ENCODE data around the gene HDAC4.

The HDAC4 gene

DNA sequence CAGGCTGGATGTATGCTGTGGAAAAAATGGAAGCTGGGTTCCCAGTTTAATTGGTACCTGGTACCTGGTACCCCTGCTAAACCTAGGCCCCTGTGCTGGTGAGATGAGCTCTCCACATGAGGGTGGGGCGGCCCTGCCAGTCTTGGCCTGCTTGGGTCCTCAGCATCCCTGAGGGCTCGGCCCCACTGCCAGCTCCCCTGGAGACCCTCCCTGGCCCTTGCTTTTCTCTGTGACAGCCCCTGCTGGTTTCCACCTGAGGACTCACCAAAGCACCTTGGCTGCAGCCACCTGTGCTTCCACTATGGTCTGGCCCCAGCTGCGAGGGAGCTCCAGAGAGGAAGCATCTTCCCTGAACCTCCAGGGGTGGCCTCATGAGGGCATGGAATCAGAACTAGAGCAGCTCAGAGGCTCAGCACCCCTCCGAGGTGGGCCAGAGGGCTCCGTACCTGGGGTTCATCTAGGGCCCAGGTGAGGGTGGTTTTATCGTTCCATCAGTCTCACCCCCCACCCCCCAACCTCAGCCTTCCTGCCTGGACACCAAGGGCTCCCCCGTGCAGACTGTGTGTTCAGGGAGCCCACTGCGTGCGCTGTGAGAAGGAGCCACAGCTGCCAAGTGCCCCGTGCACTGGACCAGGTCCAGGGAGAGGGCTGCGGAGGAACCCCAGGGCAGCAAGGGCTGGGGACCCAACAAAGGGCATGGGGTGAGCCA lies 23.7 kb upstream of the HDAC4 start:
- H3K9ac ChIP-seq (ENCODE audit: insufficient read length, low read depth) = no peak overlapping the region
- TF ChIP-seq ZNF274 (IDR thresholded peaks at IDR 0.05; ENCODE audit: low read depth, low read length) (no peak), YY1 (IDR thresholded peaks at IDR 0.05; ENCODE audit: insufficient read depth, insufficient read length) (no peak), SUZ12 (IDR thresholded peaks at IDR 0.05; ENCODE audit: extremely low read depth, insufficient read depth, insufficient read length) (no peak)
- H3K27me3 ChIP-seq (ENCODE audit: insufficient read depth, insufficient read length) = no peaks in the 10 kb centered on the region
- no peaks in the 10 kb centered on the region for H3K9me3 ChIP-seq (ENCODE audit: insufficient read depth, low read length)
- no peaks in the 10 kb centered on the region for H3K4me1 ChIP-seq (ENCODE audit: insufficient read depth, insufficient read length)
- H3K36me3 ChIP-seq (ENCODE audit: insufficient read depth, insufficient read length, low read length) = no peaks in the 10 kb centered on the region
- DNase-seq (ENCODE audit: low read depth, low spot score) = no peak
- no peak overlapping the region for H3K4me3 ChIP-seq (ENCODE audit: insufficient read length, low read depth)

DNA sequence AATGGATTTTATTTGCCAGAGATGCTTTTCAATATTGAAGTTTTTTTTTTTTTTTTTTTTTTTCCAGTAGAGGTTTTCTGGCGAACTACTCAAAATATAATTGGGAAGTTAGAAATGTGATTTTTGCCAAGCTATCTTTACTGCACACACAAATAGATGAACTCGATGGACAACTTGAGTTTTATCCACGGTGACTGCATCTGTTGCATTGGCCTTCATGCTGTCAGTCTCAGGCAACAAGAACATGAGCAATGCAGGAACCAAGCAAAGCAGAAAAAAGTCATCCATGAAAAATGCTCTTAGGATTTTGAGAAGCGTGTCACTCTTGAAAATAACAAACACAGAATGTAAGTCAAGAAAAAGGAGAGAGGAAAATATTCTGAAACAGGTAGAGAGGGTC lies 22.7 kb upstream of the HDAC4 start:
- H3K36me3 ChIP-seq (ENCODE audit: insufficient read depth, insufficient read length, low read length) = no peaks in the 10 kb centered on the region
- no peaks in the 10 kb centered on the region for H3K9me3 ChIP-seq (ENCODE audit: insufficient read depth, low read length)
- no peaks in the 10 kb centered on the region for H3K27me3 ChIP-seq (ENCODE audit: insufficient read depth, insufficient read length)
- no peak for TF ChIP-seq ZNF274 (IDR thresholded peaks at IDR 0.05; ENCODE audit: low read depth, low read length)
- TF ChIP-seq SUZ12 (IDR thresholded peaks at IDR 0.05; ENCODE audit: extremely low read depth, insufficient read depth, insufficient read length) = no peak
- TF ChIP-seq YY1 (IDR thresholded peaks at IDR 0.05; ENCODE audit: insufficient read depth, insufficient read length) = no peak
- no peak overlapping the region for H3K9ac ChIP-seq (ENCODE audit: insufficient read length, low read depth)
- DNase-seq (ENCODE audit: low read depth, low spot score) = no peak
- no peaks in the 10 kb centered on the region for H3K4me1 ChIP-seq (ENCODE audit: insufficient read depth, insufficient read length)
- no peak overlapping the region for H3K4me3 ChIP-seq (ENCODE audit: insufficient read length, low read depth)

DNA sequence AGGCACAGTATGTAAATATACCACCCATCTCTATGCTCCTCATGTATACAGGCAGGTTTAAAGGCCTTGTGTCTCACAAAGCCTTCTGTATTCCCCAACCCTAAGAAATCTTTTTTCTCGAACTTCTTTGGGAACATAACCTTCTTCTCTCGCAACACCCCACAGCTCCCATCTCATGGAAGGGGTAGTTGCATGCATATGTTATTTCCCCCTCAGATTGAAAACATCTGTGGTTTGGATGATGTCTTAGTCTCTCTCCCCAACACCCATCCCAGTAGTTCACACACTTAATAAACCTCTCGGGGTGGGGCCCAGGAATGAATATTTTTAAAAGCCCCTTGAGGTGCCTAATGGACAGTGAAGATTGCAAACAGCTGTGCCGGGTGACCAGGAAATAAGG lies 21.0 kb upstream of the HDAC4 start:
- no peak for TF ChIP-seq YY1 (IDR thresholded peaks at IDR 0.05; ENCODE audit: insufficient read depth, insufficient read length)
- no peak for TF ChIP-seq ZNF274 (IDR thresholded peaks at IDR 0.05; ENCODE audit: low read depth, low read length)
- no peak for TF ChIP-seq SUZ12 (IDR thresholded peaks at IDR 0.05; ENCODE audit: extremely low read depth, insufficient read depth, insufficient read length)
- H3K9me3 ChIP-seq (ENCODE audit: insufficient read depth, low read length) = no peaks in the 10 kb centered on the region
- H3K9ac ChIP-seq (ENCODE audit: insufficient read length, low read depth) = no peak overlapping the region
- no peaks in the 10 kb centered on the region for H3K36me3 ChIP-seq (ENCODE audit: insufficient read depth, insufficient read length, low read length)
- no peak overlapping the region for H3K4me3 ChIP-seq (ENCODE audit: insufficient read length, low read depth)
- no peaks in the 10 kb centered on the region for H3K4me1 ChIP-seq (ENCODE audit: insufficient read depth, insufficient read length)
- H3K27me3 ChIP-seq (ENCODE audit: insufficient read depth, insufficient read length) = no peaks in the 10 kb centered on the region
- no peak for DNase-seq (ENCODE audit: low read depth, low spot score)

DNA sequence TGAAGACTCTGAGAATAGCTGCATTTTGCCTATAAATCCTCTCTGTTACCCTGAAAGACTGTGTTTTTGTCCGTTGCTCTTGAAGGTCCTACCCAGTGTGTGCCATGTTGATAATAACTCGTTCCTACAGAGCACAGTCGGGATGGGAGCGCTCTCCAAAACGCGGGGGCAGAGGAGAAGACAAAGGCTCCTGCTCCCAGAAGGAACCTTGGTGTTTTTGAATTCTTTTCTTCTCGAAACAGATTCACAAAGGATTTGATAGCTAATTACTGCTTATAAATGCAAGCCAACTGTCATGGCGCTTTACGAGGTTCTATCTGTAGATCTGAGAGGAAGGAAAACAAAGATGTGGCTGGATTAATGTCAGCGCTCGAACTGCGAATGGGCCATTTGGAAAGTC lies 19.3 kb upstream of the HDAC4 start:
- H3K27me3 ChIP-seq (ENCODE audit: insufficient read depth, insufficient read length) = no peaks in the 10 kb centered on the region
- no peak overlapping the region for H3K4me3 ChIP-seq (ENCODE audit: insufficient read length, low read depth)
- H3K4me1 ChIP-seq (ENCODE audit: insufficient read depth, insufficient read length) = no peaks in the 10 kb centered on the region
- TF ChIP-seq SUZ12 (IDR thresholded peaks at IDR 0.05; ENCODE audit: extremely low read depth, insufficient read depth, insufficient read length) (no peak), YY1 (IDR thresholded peaks at IDR 0.05; ENCODE audit: insufficient read depth, insufficient read length) (no peak), ZNF274 (IDR thresholded peaks at IDR 0.05; ENCODE audit: low read depth, low read length) (no peak)
- no peaks in the 10 kb centered on the region for H3K9me3 ChIP-seq (ENCODE audit: insufficient read depth, low read length)
- DNase-seq (ENCODE audit: low read depth, low spot score) = no peak
- no peak overlapping the region for H3K9ac ChIP-seq (ENCODE audit: insufficient read length, low read depth)
- no peaks in the 10 kb centered on the region for H3K36me3 ChIP-seq (ENCODE audit: insufficient read depth, insufficient read length, low read length)

DNA sequence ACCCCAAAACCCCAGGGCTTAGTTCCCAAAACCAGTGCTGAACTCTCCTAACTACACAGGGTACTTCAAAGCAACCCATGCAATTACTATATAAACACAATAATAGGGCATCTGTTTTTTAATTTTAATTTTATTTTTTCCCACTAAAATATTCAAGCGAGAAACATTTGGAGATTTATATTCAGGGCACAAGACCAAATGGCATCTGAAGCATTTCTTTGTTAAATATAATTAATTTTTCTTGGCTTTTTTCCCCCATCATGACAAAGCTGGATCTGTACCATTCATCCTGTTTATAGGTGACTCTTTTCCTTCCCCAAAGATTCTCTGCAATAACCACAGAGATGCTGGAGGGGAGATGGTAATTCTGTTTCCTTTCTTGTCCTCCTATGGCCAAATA lies 18.1 kb upstream of the HDAC4 start:
- TF ChIP-seq SUZ12 (IDR thresholded peaks at IDR 0.05; ENCODE audit: extremely low read depth, insufficient read depth, insufficient read length) = no peak
- no peak for TF ChIP-seq ZNF274 (IDR thresholded peaks at IDR 0.05; ENCODE audit: low read depth, low read length)
- no peak for TF ChIP-seq YY1 (IDR thresholded peaks at IDR 0.05; ENCODE audit: insufficient read depth, insufficient read length)
- Histone ChIP-seq H3K4me3 (ENCODE audit: insufficient read length, low read depth) (no peak overlapping the region), H3K27me3 (ENCODE audit: insufficient read depth, insufficient read length) (no peaks in the 10 kb centered on the region)

DNA sequence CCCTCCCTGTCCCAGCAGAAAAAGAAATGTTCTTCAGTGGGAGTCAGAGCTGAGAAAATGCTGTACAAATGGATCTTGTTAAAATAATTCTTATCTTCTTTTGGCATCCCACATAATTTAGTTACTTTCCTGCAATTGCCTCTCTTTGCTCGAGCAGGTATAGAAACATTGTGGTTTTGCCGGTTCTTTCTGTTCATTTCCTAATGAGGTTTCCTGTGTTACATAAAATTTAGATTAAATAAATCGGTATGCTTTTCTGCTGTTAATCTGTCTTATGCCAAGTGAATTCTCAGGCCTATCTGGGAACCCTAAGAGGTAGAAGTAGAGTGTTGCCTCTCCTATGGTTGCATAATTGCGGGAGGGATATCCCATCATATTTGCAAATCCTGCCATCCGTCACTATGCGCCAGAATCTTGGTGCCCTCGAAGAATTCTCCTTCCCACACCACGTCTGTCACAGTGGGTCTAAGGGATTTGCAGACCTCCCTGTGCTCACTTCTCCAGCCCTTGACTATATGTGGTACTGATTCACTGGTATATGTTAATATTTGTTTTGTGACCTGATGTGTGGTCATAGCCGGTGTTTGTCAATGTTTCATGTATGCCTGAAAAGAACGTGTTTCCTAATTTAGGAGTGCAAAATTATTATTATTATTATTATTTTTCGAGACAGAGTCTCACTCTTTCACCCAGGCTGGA lies 12.2 kb upstream of the HDAC4 start:
- no peak for DNase-seq (ENCODE audit: low read depth, low spot score)
- TF ChIP-seq ZNF274 (IDR thresholded peaks at IDR 0.05; ENCODE audit: low read depth, low read length) (no peak), SUZ12 (IDR thresholded peaks at IDR 0.05; ENCODE audit: extremely low read depth, insufficient read depth, insufficient read length) (no peak), YY1 (IDR thresholded peaks at IDR 0.05; ENCODE audit: insufficient read depth, insufficient read length) (no peak)

More for the DNA sequence above, 18.1 kb upstream of the HDAC4 start:
- Histone ChIP-seq H3K4me1 (ENCODE audit: insufficient read depth, insufficient read length) (no peaks in the 10 kb centered on the region), H3K9me3 (ENCODE audit: insufficient read depth, low read length) (no peaks in the 10 kb centered on the region), H3K36me3 (ENCODE audit: insufficient read depth, insufficient read length, low read length) (no peaks in the 10 kb centered on the region), H3K9ac (ENCODE audit: insufficient read length, low read depth) (no peak overlapping the region)
- no peak for DNase-seq (ENCODE audit: low read depth, low spot score)

DNA sequence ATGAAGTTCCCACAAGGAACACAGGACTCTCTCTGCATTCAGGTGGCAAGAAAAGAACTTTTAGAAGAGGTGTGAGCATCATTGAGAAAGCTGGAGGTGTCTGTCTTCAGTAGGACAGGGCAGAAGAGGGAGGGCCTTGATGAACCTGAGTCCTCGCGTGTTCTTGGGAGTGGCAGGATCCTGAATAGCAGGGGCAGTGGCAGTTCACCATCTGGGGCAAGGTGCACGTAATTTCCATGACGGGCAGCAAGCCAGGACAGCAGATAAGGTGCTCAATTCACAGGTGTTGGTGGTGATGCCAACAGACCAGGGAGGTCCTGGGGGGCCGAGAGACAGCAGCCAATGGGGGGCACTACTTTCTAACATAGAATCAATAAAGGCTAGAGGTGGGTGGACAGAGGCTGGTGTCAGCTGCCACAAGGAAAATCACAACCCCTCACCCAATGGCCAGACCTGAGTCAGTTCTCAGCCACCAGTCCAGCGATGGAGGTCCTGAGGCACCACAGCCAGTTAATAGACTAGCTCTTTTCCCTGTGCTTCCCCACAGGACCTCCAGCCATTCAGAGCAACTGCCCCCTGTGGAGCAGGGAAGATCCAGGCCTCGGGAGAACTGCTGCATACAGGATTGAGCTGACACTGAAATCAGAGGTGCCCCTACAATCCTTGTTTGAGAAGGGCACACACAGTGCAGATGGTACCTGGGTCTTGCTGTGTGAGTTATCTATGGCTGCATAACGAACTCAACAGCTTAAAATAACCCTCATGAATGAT lies 10.9 kb upstream of the HDAC4 start:
- TF ChIP-seq ZNF274 (IDR thresholded peaks at IDR 0.05; ENCODE audit: low read depth, low read length) = no peak
- TF ChIP-seq SUZ12 (IDR thresholded peaks at IDR 0.05; ENCODE audit: extremely low read depth, insufficient read depth, insufficient read length) = no peak
- no peak for TF ChIP-seq YY1 (IDR thresholded peaks at IDR 0.05; ENCODE audit: insufficient read depth, insufficient read length)
- Histone ChIP-seq H3K36me3 (ENCODE audit: insufficient read depth, insufficient read length, low read length) (no peaks in the 10 kb centered on the region), H3K27me3 (ENCODE audit: insufficient read depth, insufficient read length) (no peaks in the 10 kb centered on the region), H3K9ac (ENCODE audit: insufficient read length, low read depth) (no peak overlapping the region), H3K4me3 (ENCODE audit: insufficient read length, low read depth) (no peak overlapping the region), H3K9me3 (ENCODE audit: insufficient read depth, low read length) (no peaks in the 10 kb centered on the region), H3K4me1 (ENCODE audit: insufficient read depth, insufficient read length) (peaks cover 8% of the 10 kb centered on the region)
- DNase-seq (ENCODE audit: low read depth, low spot score) = no peak

More for the DNA sequence above, 12.2 kb upstream of the HDAC4 start:
- H3K36me3 ChIP-seq (ENCODE audit: insufficient read depth, insufficient read length, low read length) = no peaks in the 10 kb centered on the region
- H3K27me3 ChIP-seq (ENCODE audit: insufficient read depth, insufficient read length) = no peaks in the 10 kb centered on the region
- no peaks in the 10 kb centered on the region for H3K9me3 ChIP-seq (ENCODE audit: insufficient read depth, low read length)
- no peak overlapping the region for H3K9ac ChIP-seq (ENCODE audit: insufficient read length, low read depth)
- H3K4me1 ChIP-seq (ENCODE audit: insufficient read depth, insufficient read length) = peaks cover 4% of the 10 kb centered on the region
- H3K4me3 ChIP-seq (ENCODE audit: insufficient read length, low read depth) = no peak overlapping the region
